Stimulated activated CD8-positive, alpha-beta memory T cell treated with anti-CD3 and anti-CD28 coated beads, Interleukin-4, amount 100 ng/mL, for 1 hour (primary cell): ENCODE measurements around the gene ZNF283.

ENCODE experiments used
- DNase-seq, 2 donors: peaks; one replicate each; pipeline ENCODE4 v3.0.0-alpha.2; 2020; ENCODE audit warnings: low read depth in 2 of 2, low spot score in 1 of 2

Gene ZNF283

GRCh38 chr19:43826787-43827754 is at the start of gene ZNF283:
Gene ZNF283 (plus strand): TSS chr19:43827321. CDS start chr19:43833505, 6,184 bp downstream.
- DNase-seq: peak; percentile 50 to 66

- no peak for DNase-seq
Measured at GRCh38 chr19:43778651-43779050, 48.5 kb upstream of the ZNF283 start.

GRCh38 chr19:43779147-43779819 is 47.8 kb upstream of the ZNF283 start:
- no peak for DNase-seq

GRCh38 chr19:43779820-43780219 is 47.3 kb upstream of the ZNF283 start:
- no peak for DNase-seq

- no peak for DNase-seq
Measured at GRCh38 chr19:43780706-43781525, 46.2 kb upstream of the ZNF283 start, which contains the start of gene KCNN4. Gene KCNN4 (minus strand): TSS chr19:43780973. CDS start chr19:43780861, 112 bp downstream.

- no peak for DNase-seq
Measured at GRCh38 chr19:43781630-43782310, 45.4 kb upstream of the ZNF283 start.

GRCh38 chr19:43782311-43782660 is 44.8 kb upstream of the ZNF283 start:
- DNase-seq: no peak

GRCh38 chr19:43782689-43783231 is 44.4 kb upstream of the ZNF283 start:
- DNase-seq: no peak

- DNase-seq: no peak
Measured at GRCh38 chr19:43783636-43784035, 43.5 kb upstream of the ZNF283 start.

- DNase-seq: no peak
Measured at GRCh38 chr19:43784241-43784980, 42.7 kb upstream of the ZNF283 start.

GRCh38 chr19:43784981-43785808 is 41.9 kb upstream of the ZNF283 start:
- no peak for DNase-seq

GRCh38 chr19:43786665-43787064 is 40.5 kb upstream of the ZNF283 start:
- DNase-seq: no peak

- no peak for DNase-seq
Measured at GRCh38 chr19:43789029-43789428, 38.1 kb upstream of the ZNF283 start.

- DNase-seq: no peak
Measured at GRCh38 chr19:43790587-43790986, 36.5 kb upstream of the ZNF283 start.

GRCh38 chr19:43797118-43797517 is 30.0 kb upstream of the ZNF283 start:
- no peak for DNase-seq

- DNase-seq: no peak
Measured at GRCh38 chr19:43797556-43797955, 29.6 kb upstream of the ZNF283 start.

GRCh38 chr19:43798026-43798545 is 29.0 kb upstream of the ZNF283 start:
- DNase-seq: no peak

GRCh38 chr19:43798546-43799409 is 28.3 kb upstream of the ZNF283 start:
- DNase-seq: no peak
